Inflammatory macrophage treated with lipopolysaccharide for 1 hour (primary cell): ENCODE measurements around the gene MAEL.

Source experiments
- DNase-seq, 2 donors: peaks; one replicate each; pipeline ENCODE4 v3.0.0-alpha.2; 2020 to 2022

Gene MAEL

GRCh38 chr1:167057241-167057688 lies 68.2 kb downstream of the MAEL start:
- no peak for DNase-seq

GRCh38 chr1:167059045-167059808 lies 70.1 kb downstream of the MAEL start:
- peak; percentile 61 to 89 for DNase-seq

DNA sequence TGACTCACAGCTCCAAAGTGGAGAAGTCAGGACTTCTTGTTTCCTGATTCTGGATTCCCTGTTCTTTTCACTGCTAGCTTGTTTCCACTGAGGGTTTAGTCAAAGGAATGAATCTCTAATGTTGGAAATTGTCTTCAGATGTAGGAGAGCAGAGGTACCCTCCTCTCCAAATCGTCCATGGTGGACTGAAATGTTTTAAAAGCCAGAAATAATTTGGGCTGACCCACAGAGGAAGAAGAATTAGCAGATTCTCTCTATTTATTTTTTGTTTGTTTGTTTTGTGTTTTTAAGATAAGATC lies 70.7 kb downstream of the MAEL start:
- DNase-seq, result no peak

DNA sequence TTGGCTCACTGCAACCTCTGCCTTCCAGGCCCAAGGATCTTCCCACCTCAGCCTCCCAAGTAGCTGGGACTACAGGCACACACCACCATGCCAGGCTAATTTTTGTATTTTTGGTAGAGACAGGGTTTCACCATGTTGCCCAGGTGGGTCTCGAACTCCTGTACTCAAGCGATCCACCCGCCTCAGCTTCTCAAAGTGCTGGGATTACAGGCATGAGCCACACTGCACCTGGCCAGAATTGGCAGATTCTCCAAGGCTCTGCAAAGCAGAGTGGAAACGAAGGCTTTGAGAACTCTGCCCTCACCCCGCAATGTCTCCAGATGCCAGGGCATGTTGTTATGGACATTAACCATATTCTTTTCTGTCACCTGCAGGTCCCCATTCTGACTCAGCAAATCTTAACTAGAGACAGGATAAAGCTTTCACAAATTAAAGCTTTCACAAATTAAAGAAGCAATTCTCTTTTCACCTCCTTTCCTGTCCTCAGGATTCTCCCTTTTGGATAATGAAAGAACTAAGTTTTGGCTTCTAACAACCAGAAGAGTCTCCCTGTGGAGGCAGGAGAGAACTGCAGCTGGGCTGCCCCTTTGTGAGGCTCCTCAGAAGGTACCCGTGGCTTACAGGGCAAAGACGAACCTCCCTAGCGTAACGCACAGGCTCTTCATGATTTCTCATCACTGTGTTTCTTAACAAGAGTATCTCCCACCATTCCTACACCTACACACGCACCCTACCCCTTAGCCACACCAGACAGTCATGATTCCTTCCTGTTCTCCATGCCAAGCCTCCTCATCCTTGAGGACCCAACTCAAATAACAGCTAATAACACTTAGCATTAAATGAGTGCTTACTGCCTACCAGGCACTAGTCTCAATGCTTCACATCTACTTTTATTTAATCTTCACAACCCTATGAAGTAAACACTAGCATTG lies 71.3 kb downstream of the MAEL start:
- DNase-seq, result no peak

DNA sequence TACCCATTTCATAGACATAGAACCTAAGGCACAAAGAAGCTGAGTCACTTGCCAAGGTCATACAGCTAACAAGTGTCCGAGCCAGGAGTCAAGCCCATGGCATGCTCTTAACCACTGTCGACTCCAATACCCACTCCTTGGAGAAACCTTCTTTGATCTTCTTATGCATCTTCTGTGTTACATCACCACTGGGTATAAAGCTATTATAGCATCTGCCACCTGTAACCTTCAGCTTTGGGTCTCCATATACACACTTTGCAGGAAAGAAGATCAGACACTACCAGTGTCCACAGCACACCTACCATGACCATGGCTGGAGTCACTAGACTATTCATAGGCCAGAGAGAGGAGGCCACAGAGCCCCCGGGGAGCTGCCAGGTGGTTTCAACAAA lies 72.0 kb downstream of the MAEL start:
- no peak for DNase-seq

- no peak for DNase-seq
Measured at GRCh38 chr1:167064621-167065020, 75.5 kb downstream of the MAEL start.

GRCh38 chr1:167065471-167065870 lies 76.4 kb downstream of the MAEL start:
- DNase-seq, result no peak

DNA sequence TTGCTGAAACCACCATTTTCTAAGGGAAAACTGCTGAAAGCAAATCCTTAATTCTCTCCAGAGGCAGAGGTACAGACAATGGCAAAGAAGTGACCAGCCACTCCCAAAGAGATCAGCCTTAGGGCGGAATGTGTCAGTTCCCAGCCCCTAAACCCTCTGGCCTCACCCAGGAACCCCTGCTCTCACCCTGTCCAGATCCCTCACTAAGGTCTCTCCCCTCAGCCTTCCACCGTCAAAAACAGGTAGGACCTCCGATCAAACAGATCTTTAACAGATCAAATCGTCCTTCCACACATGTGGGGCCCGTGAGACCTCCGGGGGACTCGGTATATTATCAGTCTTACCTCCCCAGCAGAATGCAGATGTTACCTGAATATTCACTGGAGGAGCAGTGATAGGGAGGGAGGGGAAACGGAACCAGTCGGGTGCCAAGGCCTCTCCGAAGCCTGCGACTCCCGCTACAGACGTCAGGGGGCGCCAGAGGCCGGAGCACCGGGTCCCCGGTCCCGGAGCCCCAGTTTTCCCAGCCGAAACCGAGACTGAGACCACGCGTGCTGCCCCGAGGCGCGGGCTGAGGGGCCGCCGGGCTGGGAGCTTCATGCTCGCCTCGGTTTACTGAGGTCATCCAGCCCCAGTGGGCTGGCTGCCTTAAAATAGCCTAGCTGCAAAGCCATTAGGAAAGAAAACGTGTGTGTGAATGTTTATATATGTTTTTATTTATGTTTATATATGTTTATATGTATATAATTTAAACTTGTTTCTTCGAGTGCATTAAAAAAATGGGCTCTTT lies 77.4 kb downstream of the MAEL start:
- DNase-seq, result peak; percentile 45 to 90

GRCh38 chr1:167067904-167068303 lies 78.8 kb downstream of the MAEL start:
- no peak for DNase-seq

DNA sequence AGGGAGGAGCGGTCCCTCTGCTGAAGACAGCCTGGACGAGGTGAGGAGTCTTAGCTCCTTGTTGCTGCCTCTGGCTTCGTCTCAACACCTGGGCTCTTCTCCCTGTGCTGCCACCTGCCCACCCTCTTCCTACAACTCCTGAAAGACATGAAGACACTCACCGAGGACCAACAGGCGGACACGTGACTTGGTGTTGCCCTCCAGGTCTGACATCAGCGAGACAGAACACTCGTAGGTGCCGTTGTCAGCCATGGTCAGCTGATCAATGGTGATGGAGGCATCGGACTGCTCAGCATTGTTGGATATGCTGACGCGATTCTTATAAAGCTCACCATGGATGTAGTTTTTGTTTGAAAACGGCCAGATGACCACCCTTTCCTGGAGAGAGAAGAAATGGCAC lies 79.7 kb downstream of the MAEL start:
- DNase-seq, result no peak

DNA sequence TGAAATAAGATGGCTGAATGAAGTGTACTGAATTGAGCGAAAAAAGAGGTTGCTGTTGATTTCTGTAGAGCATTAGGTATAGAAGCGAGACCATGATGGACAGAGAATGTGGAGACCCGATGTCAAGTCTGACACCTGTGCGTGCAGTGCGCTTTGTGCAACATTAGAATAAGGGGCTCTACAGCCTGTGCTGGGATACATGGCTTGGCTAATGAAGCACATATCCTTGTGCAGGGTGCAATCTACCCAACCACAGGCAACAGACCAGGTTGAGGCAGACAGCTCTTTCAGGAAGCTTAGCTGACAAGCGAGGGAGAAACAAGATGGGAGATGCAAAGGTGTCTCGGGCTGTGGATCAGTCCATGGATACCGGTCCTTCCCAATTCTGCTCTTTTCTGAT lies 82.2 kb downstream of the MAEL start:
- DNase-seq, result no peak
